HG03439 (cell line): ENCODE data around the gene SIRPD.
"Not testable (repeated sequence)": the region's sequence is repeated elsewhere in the genome, so short reads cannot be mapped to it uniquely, and the experiment has no call there.

Experiments used
- ATAC-seq: cut with Tn5 transposase; IDR thresholded peaks from one replicate; pipeline ENCODE4 v1.9.1; 2021; ENCODE audit warnings: mild to moderate bottlenecking, moderate library complexity; ENCODE audit not compliant: unreplicated experiment

The SIRPD gene

GRCh38 chr20:1497371-1497770 lies 60.1 kb downstream of the SIRPD start:
- ATAC-seq: not testable (repeated sequence)

GRCh38 chr20:1496930-1497329 lies 60.6 kb downstream of the SIRPD start:
- ATAC-seq: no peak

DNA sequence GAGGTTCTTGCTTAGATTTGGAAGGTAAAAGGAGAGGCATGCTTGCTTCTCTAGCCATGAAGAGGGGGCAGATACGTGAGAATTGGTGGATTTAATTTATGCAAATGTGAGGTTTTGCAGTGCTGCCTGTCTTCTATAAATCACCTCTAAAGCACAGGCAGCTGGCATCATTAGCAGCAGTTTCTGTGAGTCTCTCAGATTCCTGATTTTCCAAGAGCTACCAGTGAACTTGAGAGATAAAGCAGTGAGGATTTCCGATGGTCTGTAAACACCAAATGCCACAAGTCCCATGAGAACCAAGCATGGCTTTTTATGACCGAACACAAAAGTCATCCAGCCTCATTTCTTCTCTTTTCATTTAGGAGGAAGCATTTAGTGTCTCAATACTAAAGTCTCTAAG lies 63.1 kb downstream of the SIRPD start:
- no peak for ATAC-seq

DNA sequence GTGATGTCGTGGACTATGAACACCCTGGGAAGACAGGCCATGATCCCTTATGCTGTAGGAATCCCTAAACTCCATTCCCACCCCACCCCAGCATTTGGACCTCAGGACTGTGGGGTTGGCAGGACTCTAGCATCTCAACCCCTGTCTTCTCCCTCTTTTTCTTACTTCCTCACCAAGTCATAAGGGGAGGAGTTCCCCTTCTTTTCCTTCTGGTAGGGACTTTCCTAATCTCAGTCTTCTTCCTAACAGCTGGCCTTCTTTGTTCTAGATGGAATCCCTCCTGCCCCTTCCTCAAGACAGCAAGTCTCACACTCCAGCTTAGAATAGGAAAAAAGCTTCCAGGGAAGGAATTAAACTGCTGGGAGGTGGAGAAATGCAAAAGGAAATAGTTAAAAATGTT lies 64.0 kb downstream of the SIRPD start:
- ATAC-seq: no peak

DNA sequence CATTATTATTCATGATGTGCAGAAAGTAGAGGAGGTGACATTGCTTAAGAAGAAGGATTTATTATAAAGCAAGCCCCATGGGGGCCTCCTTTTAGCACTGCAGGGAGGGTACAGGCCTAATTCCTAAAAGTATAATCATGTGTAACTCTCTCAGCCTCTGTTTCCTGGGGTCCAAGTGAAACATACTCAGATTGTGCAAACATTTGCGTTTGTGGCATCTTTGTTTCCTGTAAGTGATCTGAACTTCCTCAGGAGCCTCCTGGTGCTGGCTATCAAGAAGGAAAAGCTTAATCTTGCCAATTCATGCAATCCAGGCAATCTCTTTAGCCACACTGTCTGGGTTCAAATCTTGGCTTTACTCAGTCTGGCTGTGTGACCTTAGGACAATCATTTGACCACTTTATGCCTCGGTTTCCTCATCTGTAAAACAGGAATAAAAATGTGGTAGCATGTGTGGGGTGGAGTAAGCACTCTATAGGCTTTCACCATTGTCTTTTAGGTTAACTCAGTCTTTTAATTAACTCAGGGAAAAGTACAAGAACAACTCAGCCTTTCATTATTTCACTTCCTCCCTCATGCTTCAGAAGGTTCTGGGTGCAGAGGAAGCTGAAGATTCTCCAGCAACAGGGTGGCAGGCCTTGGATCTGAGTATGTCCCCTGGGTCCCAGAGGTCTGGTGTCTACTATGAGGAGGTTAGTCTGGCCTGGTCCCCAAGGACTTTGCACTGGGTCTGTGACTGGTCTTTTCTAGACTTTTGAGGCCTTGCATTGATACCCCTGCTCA lies 65.5 kb downstream of the SIRPD start:
- no peak for ATAC-seq

GRCh38 chr20:1491281-1491840 lies 66.1 kb downstream of the SIRPD start, which contains the start of gene SIRPB2:
TSS of gene SIRPB2 (minus strand) at chr20:1491420. CDS start at chr20:1491359, 61 bp downstream.
- ATAC-seq: no peak

GRCh38 chr20:1490643-1491195 lies 66.8 kb downstream of the SIRPD start:
- ATAC-seq: no peak

DNA sequence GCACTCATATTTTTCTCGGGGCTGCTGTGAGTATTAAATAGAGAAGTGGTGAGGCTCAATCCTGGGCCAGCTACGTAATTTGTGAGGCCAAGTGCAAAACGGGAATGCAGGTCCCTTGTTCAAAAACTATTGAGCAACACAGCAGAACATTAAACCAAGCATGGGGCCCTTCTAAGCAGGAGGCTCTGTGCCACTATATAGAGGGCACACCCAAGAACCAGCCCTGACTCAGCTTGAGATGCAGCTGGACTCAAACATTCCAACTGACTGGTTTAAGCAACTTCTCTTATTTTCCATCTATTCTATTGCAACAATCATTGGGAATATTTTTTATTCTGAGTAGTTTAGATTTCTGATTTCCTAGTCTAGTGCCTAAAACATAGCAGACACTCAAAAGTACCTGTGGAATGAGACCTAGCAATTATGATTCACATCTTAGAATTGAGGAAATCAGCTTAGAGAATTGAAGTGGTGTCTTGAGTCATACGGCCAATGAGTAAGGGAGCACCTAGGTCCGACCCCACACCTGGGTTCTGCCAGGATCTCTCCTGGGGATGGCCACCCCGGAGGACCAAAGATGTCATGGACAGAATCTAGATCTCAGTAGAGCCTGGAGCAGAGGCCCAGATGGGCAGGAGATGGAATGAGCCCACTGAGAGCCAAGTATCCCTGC lies 67.6 kb downstream of the SIRPD start:
- ATAC-seq: no peak

GRCh38 chr20:1489325-1489724 lies 68.2 kb downstream of the SIRPD start:
- no peak for ATAC-seq

DNA sequence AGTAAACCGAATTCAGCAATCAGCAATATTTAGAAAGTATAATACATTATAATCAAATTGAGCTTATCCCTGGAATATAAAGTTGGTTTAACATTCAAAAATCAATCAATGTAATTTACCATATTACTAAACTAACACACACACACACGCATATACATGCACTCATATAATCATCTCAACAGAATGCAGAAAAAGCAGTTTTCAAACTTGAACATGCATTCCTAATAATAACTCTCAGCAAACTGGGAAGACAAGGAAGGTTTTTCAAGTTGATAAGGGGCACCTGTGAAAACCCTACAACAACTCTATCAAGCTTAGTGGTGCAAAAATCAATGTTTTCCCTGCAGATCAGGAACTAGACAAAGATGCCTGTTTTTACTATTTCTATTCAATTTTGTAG lies 70.9 kb downstream of the SIRPD start:
- ATAC-seq: no peak

DNA sequence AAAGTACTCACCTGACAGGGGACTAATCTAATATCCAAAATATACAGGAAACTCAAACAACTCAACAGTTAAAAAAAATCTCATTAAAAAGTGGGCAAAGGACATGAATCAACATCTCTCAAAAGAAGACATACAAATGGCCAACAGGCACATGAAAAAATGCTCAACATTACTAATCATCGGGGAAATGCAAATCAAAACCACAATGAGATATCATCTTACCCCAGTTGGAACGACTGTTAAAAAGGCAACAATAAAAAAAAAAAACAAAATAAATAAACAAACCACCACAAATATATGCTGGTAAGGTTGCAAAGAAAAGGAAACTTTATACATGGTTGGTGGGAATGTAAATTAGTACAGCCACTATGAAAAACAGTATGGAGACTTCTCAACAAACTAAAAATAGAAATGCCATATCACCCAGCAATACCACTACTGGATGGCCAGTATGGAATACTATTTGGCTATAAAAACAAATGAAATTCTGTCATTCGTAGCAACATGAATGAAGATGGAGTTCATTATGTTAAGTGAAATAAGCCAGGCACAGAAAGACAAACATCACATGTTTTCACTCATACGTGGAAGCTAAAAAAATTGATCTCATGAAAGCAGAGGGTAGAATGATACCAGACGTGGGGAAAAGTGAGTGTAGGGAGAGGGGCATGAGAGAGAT lies 72.9 kb downstream of the SIRPD start:
- no peak for ATAC-seq
